ENCODE results near the gene GLI1.

Gene GLI1

GRCh38 chr12:57465747-57466505, 6.3 kb downstream of the GLI1 start:
- TF ChIP-seq CTCF (IDR thresholded peaks at IDR 0.05), result no peak
- no peak overlapping the region for H3K4me3 ChIP-seq
- DNase-seq (ENCODE audit: low spot score), result no peak
- no peak overlapping the region for H3K27ac ChIP-seq

GRCh38 chr12:57467212-57467874, 7.8 kb downstream of the GLI1 start:
- TF ChIP-seq CTCF (IDR thresholded peaks at IDR 0.05), result no peak
- Histone ChIP-seq H3K4me3 (no peak overlapping the region), H3K27ac (no peak overlapping the region)
- no peak for DNase-seq (ENCODE audit: low spot score)

GRCh38 chr12:57467915-57468314, 8.3 kb downstream of the GLI1 start:
- no peak for DNase-seq (ENCODE audit: low spot score)
- Histone ChIP-seq H3K4me3 (no peak overlapping the region), H3K27ac (no peak overlapping the region)
- TF ChIP-seq CTCF (IDR thresholded peaks at IDR 0.05), result no peak

GRCh38 chr12:57469296-57470164, 9.9 kb downstream of the GLI1 start:
- no peak overlapping the region for H3K4me3 ChIP-seq
- no peak for TF ChIP-seq CTCF (IDR thresholded peaks at IDR 0.05)
- H3K27ac ChIP-seq, result no peak overlapping the region
- no peak for DNase-seq (ENCODE audit: low spot score)

GRCh38 chr12:57470286-57470969, 10.8 kb downstream of the GLI1 start:
- no peak for TF ChIP-seq CTCF (IDR thresholded peaks at IDR 0.05)
- no peak for DNase-seq (ENCODE audit: low spot score)
- Histone ChIP-seq H3K4me3 (no peak overlapping the region), H3K27ac (no peak overlapping the region)

- no peak for DNase-seq (ENCODE audit: low spot score)
- H3K4me3 ChIP-seq, result no peak overlapping the region
- TF ChIP-seq CTCF (IDR thresholded peaks at IDR 0.05), result no peak
Observed at GRCh38 chr12:57470970-57471656, 11.5 kb downstream of the GLI1 start.

More at GRCh38 chr12:57470970-57471656, 11.5 kb downstream of the GLI1 start:
- no peak overlapping the region for H3K27ac ChIP-seq

Data from coronary artery (tissue), 2 donors.